Mucosa of stomach (tissue), 1 donor: ENCODE results near the gene PRRG2.

Experiments
- H3K27me3 ChIP-seq: one replicate; pipeline ENCODE4 v1.7.0; 2013; ENCODE audit warnings: mild to moderate bottlenecking, low read length; ENCODE audit not compliant: control insufficient read depth, insufficient read depth
- H3K36me3 ChIP-seq: one replicate; pipeline ENCODE4 v1.7.0; 2013; ENCODE audit warnings: low read length; ENCODE audit not compliant: control insufficient read depth, insufficient read depth
- H3K4me1 ChIP-seq: one replicate; pipeline ENCODE4 v1.7.0; 2013; ENCODE audit warnings: mild to moderate bottlenecking, low read length; ENCODE audit not compliant: control insufficient read depth, insufficient read depth
- H3K4me3 ChIP-seq: one replicate; pipeline ENCODE4 v1.7.0; 2013; ENCODE audit warnings: low read length
- H3K9ac ChIP-seq: one replicate; pipeline ENCODE4 v1.7.0; 2013; ENCODE audit warnings: mild to moderate bottlenecking, low read length, moderate library complexity
- H3K9me3 ChIP-seq: one replicate; pipeline ENCODE4 v1.7.0; 2013; ENCODE audit warnings: mild to moderate bottlenecking, low read length, moderate library complexity; ENCODE audit not compliant: control insufficient read depth
- donor health status: Pancreatic carcinoma.

PRRG2 gene

GRCh38 chr19:49560358-49560900, 20.7 kb upstream of the PRRG2 start:
- H3K9ac ChIP-seq, result peak overlapping the region; percentile 30
- H3K4me1 ChIP-seq, result peaks cover 33% of the 10 kb centered on the region

GRCh38 chr19:49564616-49565045, 16.5 kb upstream of the PRRG2 start:
- no peaks in the 10 kb centered on the region for H3K27me3 ChIP-seq
- no peak overlapping the region for H3K4me3 ChIP-seq
- H3K9me3 ChIP-seq, result no peaks in the 10 kb centered on the region
- no peaks in the 10 kb centered on the region for H3K36me3 ChIP-seq
- peak overlapping the region; percentile 47 for H3K9ac ChIP-seq
- peaks cover 50% of the 10 kb centered on the region for H3K4me1 ChIP-seq

More at GRCh38 chr19:49560358-49560900, 20.7 kb upstream of the PRRG2 start:
- H3K9me3 ChIP-seq, result no peaks in the 10 kb centered on the region
- no peaks in the 10 kb centered on the region for H3K27me3 ChIP-seq
- H3K4me3 ChIP-seq, result no peak overlapping the region
- H3K36me3 ChIP-seq, result peaks cover 9% of the 10 kb centered on the region

GRCh38 chr19:49565261-49565660, 15.9 kb upstream of the PRRG2 start:
- no peaks in the 10 kb centered on the region for H3K27me3 ChIP-seq
- H3K9ac ChIP-seq, result peak overlapping the region; percentile 47
- H3K4me1 ChIP-seq, result peaks cover 53% of the 10 kb centered on the region
- H3K9me3 ChIP-seq, result no peaks in the 10 kb centered on the region
- H3K36me3 ChIP-seq, result no peaks in the 10 kb centered on the region
- H3K4me3 ChIP-seq, result no peak overlapping the region

- Histone ChIP-seq H3K9ac (no peak overlapping the region), H3K36me3 (no peaks in the 10 kb centered on the region), H3K4me3 (no peak overlapping the region), H3K27me3 (no peaks in the 10 kb centered on the region), H3K9me3 (no peaks in the 10 kb centered on the region), H3K4me1 (peaks cover 50% of the 10 kb centered on the region)
Measured at GRCh38 chr19:49566302-49566701, 14.8 kb upstream of the PRRG2 start.

- Histone ChIP-seq H3K9ac (peak overlapping the region; percentile 18), H3K9me3 (no peaks in the 10 kb centered on the region), H3K4me3 (no peak overlapping the region), H3K27me3 (no peaks in the 10 kb centered on the region), H3K36me3 (no peaks in the 10 kb centered on the region), H3K4me1 (peaks cover 48% of the 10 kb centered on the region)
Measured at GRCh38 chr19:49567861-49568441, 13.2 kb upstream of the PRRG2 start.

- Histone ChIP-seq H3K4me3 (no peak overlapping the region), H3K4me1 (peaks cover 40% of the 10 kb centered on the region), H3K9ac (peak overlapping the region; percentile 0)
Measured at GRCh38 chr19:49570138-49570856, 10.8 kb upstream of the PRRG2 start.

GRCh38 chr19:49570997-49571676, 10.0 kb upstream of the PRRG2 start:
- Histone ChIP-seq H3K4me1 (peaks cover 34% of the 10 kb centered on the region), H3K9ac (peak overlapping the region; percentile 17), H3K36me3 (no peaks in the 10 kb centered on the region), H3K9me3 (no peaks in the 10 kb centered on the region), H3K27me3 (no peaks in the 10 kb centered on the region), H3K4me3 (no peak overlapping the region)

More at GRCh38 chr19:49570138-49570856, 10.8 kb upstream of the PRRG2 start:
- Histone ChIP-seq H3K27me3 (no peaks in the 10 kb centered on the region), H3K36me3 (no peaks in the 10 kb centered on the region), H3K9me3 (no peaks in the 10 kb centered on the region)

GRCh38 chr19:49573009-49573408, 8.1 kb upstream of the PRRG2 start:
- no peak overlapping the region for H3K9ac ChIP-seq
- H3K27me3 ChIP-seq, result no peaks in the 10 kb centered on the region
- no peak overlapping the region for H3K4me3 ChIP-seq
- H3K9me3 ChIP-seq, result no peaks in the 10 kb centered on the region
- H3K4me1 ChIP-seq, result peaks cover 22% of the 10 kb centered on the region
- no peaks in the 10 kb centered on the region for H3K36me3 ChIP-seq

- no peaks in the 10 kb centered on the region for H3K27me3 ChIP-seq
- no peak overlapping the region for H3K9ac ChIP-seq
- H3K9me3 ChIP-seq, result no peaks in the 10 kb centered on the region
- H3K4me1 ChIP-seq, result peaks cover 18% of the 10 kb centered on the region
- H3K36me3 ChIP-seq, result no peaks in the 10 kb centered on the region
- H3K4me3 ChIP-seq, result no peak overlapping the region
Measured at GRCh38 chr19:49573425-49573824, 7.7 kb upstream of the PRRG2 start.

GRCh38 chr19:49574206-49574755, 6.8 kb upstream of the PRRG2 start:
- Histone ChIP-seq H3K9ac (no peak overlapping the region), H3K27me3 (no peaks in the 10 kb centered on the region), H3K9me3 (no peaks in the 10 kb centered on the region), H3K4me3 (no peak overlapping the region), H3K36me3 (no peaks in the 10 kb centered on the region), H3K4me1 (peaks cover 20% of the 10 kb centered on the region)

- Histone ChIP-seq H3K9me3 (no peaks in the 10 kb centered on the region), H3K27me3 (no peaks in the 10 kb centered on the region), H3K4me1 (peaks cover 17% of the 10 kb centered on the region), H3K9ac (peak overlapping the region; percentile 72), H3K36me3 (no peaks in the 10 kb centered on the region), H3K4me3 (no peak overlapping the region)
Measured at GRCh38 chr19:49579193-49579592, 1.9 kb upstream of the PRRG2 start.

- no peaks in the 10 kb centered on the region for H3K9me3 ChIP-seq
- peak overlapping the region; percentile 51 for H3K4me3 ChIP-seq
- peaks cover 17% of the 10 kb centered on the region for H3K4me1 ChIP-seq
- H3K9ac ChIP-seq, result peak overlapping the region; percentile 72
- no peaks in the 10 kb centered on the region for H3K27me3 ChIP-seq
- no peaks in the 10 kb centered on the region for H3K36me3 ChIP-seq
Measured at GRCh38 chr19:49579947-49580263, 1.2 kb upstream of the PRRG2 start.
